GM18508 (cell line): ENCODE data around the gene RNF17.
"Not testable (repeated sequence)": the region's sequence is repeated elsewhere in the genome, so short reads cannot be mapped to it uniquely, and the experiment has no call there.

Experiments
- ATAC-seq: cut with Tn5 transposase; IDR thresholded peaks from one replicate; pipeline ENCODE4 v1.9.1; 2021; ENCODE audit warnings: moderate number of reproducible peaks; ENCODE audit not compliant: insufficient read depth, unreplicated experiment

RNF17 gene

GRCh38 chr13:24763596-24764275 lies at the start of gene RNF17:
Gene RNF17, plus strand, starts transcription at chr13:24764169. Its CDS starts 35 bp downstream, at chr13:24764204.
- ATAC-seq = no peak

- ATAC-seq = no peak
These were observed 48.0 kb upstream of the RNF17 start for GRCh38 chr13:24716011-24716410.

GRCh38 chr13:24716446-24716845 lies 47.5 kb upstream of the RNF17 start:
- ATAC-seq = no peak

GRCh38 chr13:24717217-24717616 lies 46.8 kb upstream of the RNF17 start:
- ATAC-seq = no peak

- ATAC-seq = no peak
These were observed 45.6 kb upstream of the RNF17 start for GRCh38 chr13:24718192-24718965.

GRCh38 chr13:24719139-24719538 lies 44.8 kb upstream of the RNF17 start:
- ATAC-seq = no peak

GRCh38 chr13:24723206-24723605 lies 40.8 kb upstream of the RNF17 start:
- ATAC-seq = no peak

- no peak for ATAC-seq
These were observed 39.3 kb upstream of the RNF17 start for GRCh38 chr13:24724714-24725113.

- ATAC-seq = no peak
These were observed 38.6 kb upstream of the RNF17 start for GRCh38 chr13:24725379-24725778.

GRCh38 chr13:24727731-24728601 lies 36.0 kb upstream of the RNF17 start:
- ATAC-seq = peak; percentile 69

GRCh38 chr13:24730873-24731567 lies 32.9 kb upstream of the RNF17 start:
- not testable (repeated sequence) for ATAC-seq

- ATAC-seq = no peak
These were observed 29.0 kb upstream of the RNF17 start for GRCh38 chr13:24734950-24735349.

GRCh38 chr13:24737042-24737441 lies 26.9 kb upstream of the RNF17 start:
- no peak for ATAC-seq

GRCh38 chr13:24738366-24738847 lies 25.6 kb upstream of the RNF17 start:
- ATAC-seq = no peak

GRCh38 chr13:24740014-24740890 lies 23.7 kb upstream of the RNF17 start:
- ATAC-seq = no peak

GRCh38 chr13:24741016-24741662 lies 22.8 kb upstream of the RNF17 start:
- no peak for ATAC-seq

- no peak for ATAC-seq
These were observed 22.2 kb upstream of the RNF17 start for GRCh38 chr13:24741791-24742190.

- no peak for ATAC-seq
These were observed 21.7 kb upstream of the RNF17 start for GRCh38 chr13:24742294-24742693.

- no peak for ATAC-seq
These were observed 21.0 kb upstream of the RNF17 start for GRCh38 chr13:24742977-24743376.
